Ishikawa (cell line): ENCODE results near the gene COL25A1.

Experiments
- CEBPB ChIP-seq: IDR thresholded peaks from 2 replicates; pipeline ENCODE4 v1.6.1; 2012
- CREB1 ChIP-seq: IDR thresholded peaks from 2 replicates; pipeline ENCODE4 v1.6.1; 2012; ENCODE audit warnings: low read depth
- EGR1 ChIP-seq: IDR thresholded peaks from 2 replicates; pipeline ENCODE4 v1.6.1; 2012
- EP300 ChIP-seq: IDR thresholded peaks from 2 replicates; pipeline ENCODE4 v1.6.1; 2012; ENCODE audit warnings: borderline replicate concordance
- FOXM1 ChIP-seq: IDR thresholded peaks from 2 replicates; pipeline ENCODE4 v1.6.1; 2012; ENCODE audit warnings: low read depth, borderline replicate concordance
- NFIC ChIP-seq: IDR thresholded peaks from 2 replicates; pipeline ENCODE4 v1.6.1; 2012
- RAD21 ChIP-seq: IDR thresholded peaks from 2 replicates; pipeline ENCODE4 v1.6.1; 2012; ENCODE audit warnings: low read depth
- TAF1 ChIP-seq: IDR thresholded peaks from 2 replicates; pipeline ENCODE4 v1.6.1; 2012; ENCODE audit warnings: low read depth, mild to moderate bottlenecking
- TCF12 ChIP-seq: IDR thresholded peaks from 2 replicates; pipeline ENCODE4 v1.6.1; 2012; ENCODE audit warnings: low read depth
- TEAD4 ChIP-seq: IDR thresholded peaks from 2 replicates; pipeline ENCODE4 v1.6.1; 2012
- YY1 ChIP-seq: IDR thresholded peaks from 2 replicates; pipeline ENCODE4 v1.6.1; 2012; ENCODE audit warnings: low read depth
- ZBTB7A ChIP-seq: IDR thresholded peaks from 2 replicates; pipeline ENCODE4 v1.6.1; 2012; ENCODE audit warnings: low read depth
- TF ChIP-seq, protein P1 (sequence below): IDR thresholded peaks from 2 replicates; pipeline ENCODE4 v1.6.1; 2012
- TF ChIP-seq, protein P2 (sequence below): IDR thresholded peaks from 2 replicates; pipeline ENCODE4 v1.6.1; 2012
- TF ChIP-seq, protein P3 (sequence below): IDR thresholded peaks from 2 replicates; pipeline ENCODE4 v1.6.1; 2012; ENCODE audit warnings: low read depth, mild to moderate bottlenecking

COL25A1 gene

DNA sequence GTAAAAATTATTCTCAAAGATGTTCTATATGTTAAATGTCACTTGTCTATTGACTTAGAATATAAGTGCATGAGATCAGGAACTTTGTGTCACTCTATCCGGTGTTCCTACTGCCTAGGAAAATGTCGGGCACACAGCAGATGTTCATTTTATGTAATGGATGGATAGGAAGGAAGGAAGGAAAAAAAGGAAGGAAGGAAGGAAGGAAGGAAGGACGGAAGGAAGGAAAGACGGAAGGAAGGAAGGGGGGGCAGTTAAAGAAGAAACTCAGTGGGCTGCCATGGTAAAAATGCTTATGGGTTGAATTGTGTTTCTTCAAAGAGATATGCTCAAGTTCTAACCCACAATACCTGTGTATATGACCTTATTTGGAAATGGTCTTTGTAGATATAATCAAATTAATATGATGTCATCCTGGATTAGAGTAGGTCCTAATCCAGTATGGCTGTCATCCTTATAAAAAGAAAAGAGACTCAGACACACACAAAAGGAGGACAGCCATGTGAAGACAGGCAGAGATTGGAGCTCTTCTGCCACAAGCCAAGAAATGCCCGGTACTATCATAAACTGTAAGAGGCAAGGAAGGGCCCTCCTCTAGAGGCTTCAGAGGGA, 86.3 kb downstream of the COL25A1 start:
- no peak for TF ChIP-seq CEBPB
- no peak for TF ChIP-seq TAF1
- TF ChIP-seq, protein P1, sequence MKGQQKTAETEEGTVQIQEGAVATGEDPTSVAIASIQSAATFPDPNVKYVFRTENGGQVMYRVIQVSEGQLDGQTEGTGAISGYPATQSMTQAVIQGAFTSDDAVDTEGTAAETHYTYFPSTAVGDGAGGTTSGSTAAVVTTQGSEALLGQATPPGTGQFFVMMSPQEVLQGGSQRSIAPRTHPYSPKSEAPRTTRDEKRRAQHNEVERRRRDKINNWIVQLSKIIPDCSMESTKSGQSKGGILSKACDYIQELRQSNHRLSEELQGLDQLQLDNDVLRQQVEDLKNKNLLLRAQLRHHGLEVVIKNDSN = no peak
- no peak for TF ChIP-seq EGR1
- TF ChIP-seq, protein P2, sequence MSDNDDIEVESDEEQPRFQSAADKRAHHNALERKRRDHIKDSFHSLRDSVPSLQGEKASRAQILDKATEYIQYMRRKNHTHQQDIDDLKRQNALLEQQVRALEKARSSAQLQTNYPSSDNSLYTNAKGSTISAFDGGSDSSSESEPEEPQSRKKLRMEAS = no peak
- TF ChIP-seq RAD21 = no peak
- no peak for TF ChIP-seq NFIC
- no peak for TF ChIP-seq CREB1
- no peak for TF ChIP-seq YY1
- no peak for TF ChIP-seq TEAD4
- no peak for TF ChIP-seq EP300
- TF ChIP-seq FOXM1 = no peak
- TF ChIP-seq, protein P3, sequence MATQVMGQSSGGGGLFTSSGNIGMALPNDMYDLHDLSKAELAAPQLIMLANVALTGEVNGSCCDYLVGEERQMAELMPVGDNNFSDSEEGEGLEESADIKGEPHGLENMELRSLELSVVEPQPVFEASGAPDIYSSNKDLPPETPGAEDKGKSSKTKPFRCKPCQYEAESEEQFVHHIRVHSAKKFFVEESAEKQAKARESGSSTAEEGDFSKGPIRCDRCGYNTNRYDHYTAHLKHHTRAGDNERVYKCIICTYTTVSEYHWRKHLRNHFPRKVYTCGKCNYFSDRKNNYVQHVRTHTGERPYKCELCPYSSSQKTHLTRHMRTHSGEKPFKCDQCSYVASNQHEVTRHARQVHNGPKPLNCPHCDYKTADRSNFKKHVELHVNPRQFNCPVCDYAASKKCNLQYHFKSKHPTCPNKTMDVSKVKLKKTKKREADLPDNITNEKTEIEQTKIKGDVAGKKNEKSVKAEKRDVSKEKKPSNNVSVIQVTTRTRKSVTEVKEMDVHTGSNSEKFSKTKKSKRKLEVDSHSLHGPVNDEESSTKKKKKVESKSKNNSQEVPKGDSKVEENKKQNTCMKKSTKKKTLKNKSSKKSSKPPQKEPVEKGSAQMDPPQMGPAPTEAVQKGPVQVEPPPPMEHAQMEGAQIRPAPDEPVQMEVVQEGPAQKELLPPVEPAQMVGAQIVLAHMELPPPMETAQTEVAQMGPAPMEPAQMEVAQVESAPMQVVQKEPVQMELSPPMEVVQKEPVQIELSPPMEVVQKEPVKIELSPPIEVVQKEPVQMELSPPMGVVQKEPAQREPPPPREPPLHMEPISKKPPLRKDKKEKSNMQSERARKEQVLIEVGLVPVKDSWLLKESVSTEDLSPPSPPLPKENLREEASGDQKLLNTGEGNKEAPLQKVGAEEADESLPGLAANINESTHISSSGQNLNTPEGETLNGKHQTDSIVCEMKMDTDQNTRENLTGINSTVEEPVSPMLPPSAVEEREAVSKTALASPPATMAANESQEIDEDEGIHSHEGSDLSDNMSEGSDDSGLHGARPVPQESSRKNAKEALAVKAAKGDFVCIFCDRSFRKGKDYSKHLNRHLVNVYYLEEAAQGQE = no peak
- TF ChIP-seq TCF12 = no peak

DNA sequence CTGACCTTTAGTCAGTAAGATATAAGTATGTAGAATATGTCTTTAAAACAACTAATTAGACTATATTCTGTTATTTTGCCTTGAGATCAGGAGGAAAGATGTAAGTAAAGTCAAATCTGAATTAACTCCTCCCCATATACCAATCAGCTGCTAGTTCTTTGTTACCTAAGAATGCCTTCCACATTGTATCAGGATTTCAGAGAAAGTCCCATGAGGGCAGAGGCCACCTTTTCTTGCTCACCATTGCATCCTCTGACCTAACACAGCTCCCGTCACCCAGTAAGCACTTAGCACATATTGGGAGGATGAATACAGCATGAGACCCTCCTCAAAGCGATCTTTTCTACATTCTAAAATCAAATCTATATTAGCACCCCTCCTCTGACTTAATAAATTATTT, 87.0 kb downstream of the COL25A1 start:
- no peak for TF ChIP-seq TAF1
- TF ChIP-seq YY1 = no peak
- TF ChIP-seq, protein P2 = no peak
- TF ChIP-seq EGR1 = no peak
- TF ChIP-seq, protein P1 = no peak
- TF ChIP-seq RAD21 = no peak
- no peak for TF ChIP-seq FOXM1
- TF ChIP-seq TCF12 = no peak
- TF ChIP-seq CEBPB = no peak
- TF ChIP-seq EP300 = no peak
- TF ChIP-seq TEAD4 = no peak
- TF ChIP-seq NFIC = no peak
- TF ChIP-seq, protein P3 = no peak
- TF ChIP-seq CREB1 = no peak
- TF ChIP-seq ZBTB7A = no peak

DNA sequence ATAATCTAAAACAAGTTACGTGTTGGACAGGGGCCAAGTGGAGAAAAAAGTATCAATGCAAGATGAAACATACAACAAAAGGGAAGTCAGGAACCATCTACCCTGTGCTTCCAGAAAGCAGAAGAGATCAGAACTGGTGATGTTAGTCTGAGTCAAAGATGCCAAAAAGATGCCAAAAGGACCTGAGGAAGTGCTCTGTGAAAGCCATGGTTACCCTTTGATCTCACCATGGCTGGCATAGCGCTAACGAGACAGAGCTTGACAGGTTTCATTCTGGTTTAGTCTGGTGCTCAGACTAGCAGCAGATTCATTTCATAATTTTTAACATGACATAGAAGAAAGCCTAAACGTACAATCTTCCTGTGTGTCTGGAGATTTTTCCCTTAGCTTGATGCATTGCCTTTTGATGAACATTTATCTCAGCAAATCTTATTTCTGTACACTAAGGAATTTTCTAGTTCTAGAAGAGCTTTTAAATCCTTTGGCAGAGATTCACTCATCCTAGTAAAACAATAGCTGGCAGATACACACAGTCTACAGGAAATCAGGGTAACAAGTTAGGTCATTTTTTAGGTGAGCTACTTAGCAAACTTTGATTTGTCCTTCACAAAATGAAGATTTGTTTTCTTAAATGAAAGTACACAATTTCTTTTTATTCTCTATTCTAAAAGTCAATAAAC, 87.7 kb downstream of the COL25A1 start:
- TF ChIP-seq CREB1 (no peak), YY1 (no peak)
- TF ChIP-seq, protein P3 = no peak

DNA sequence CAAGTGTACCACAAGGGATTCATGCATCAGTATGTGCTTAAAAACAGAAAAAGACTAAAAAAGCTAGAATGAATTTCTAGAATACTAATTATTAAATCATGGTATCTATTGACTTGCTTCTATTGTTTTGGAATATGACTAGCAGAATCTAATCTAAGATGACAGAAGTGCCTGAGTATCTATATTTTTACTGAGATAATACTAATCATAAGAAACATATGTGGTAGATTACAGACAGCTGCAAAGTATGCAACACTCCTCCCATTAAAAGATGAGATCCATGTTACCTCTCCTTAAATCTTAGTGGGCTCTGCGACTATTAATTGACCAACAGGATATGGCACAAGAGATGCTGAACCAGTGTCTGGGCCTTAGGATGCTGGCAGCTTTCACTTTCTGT, 89.4 kb downstream of the COL25A1 start:
- TF ChIP-seq CEBPB = no peak
- no peak for TF ChIP-seq YY1
- TF ChIP-seq, protein P2 = no peak

DNA sequence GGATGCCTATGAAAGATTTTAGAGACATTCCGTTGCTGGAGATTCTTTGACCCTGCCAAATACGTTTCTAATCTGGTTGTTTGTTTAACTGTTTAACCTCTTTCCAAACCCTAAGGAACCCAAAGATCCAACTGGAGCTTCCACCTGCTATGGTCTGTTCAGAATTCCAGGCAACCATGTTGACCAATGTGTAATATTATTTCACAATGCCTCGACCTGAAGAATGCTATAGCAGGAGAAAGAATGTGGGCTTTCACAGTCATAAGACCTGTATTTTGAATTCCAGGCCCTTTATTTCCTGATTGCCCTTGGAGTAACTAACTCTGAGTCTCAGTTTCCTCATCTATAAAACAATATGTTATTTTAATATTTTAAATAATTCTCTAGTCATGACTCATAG, 90.8 kb downstream of the COL25A1 start:
- no peak for TF ChIP-seq CREB1
- TF ChIP-seq EGR1 = no peak
- no peak for TF ChIP-seq TCF12
- TF ChIP-seq, protein P3 = no peak
- no peak for TF ChIP-seq TAF1
- no peak for TF ChIP-seq FOXM1
- TF ChIP-seq EP300 = no peak
- TF ChIP-seq, protein P1 = no peak
